ENCODE data around the gene SLC7A1. TPM values are rescaled to one million over a fixed set of nuclear protein-coding genes. Genes with fewer than 3 reads are reported as not detected.

The SLC7A1 gene
- total and polyA plus RNA-seq, 7 donors = 2.4 to 25.6 (median 15.0) TPM

DNA sequence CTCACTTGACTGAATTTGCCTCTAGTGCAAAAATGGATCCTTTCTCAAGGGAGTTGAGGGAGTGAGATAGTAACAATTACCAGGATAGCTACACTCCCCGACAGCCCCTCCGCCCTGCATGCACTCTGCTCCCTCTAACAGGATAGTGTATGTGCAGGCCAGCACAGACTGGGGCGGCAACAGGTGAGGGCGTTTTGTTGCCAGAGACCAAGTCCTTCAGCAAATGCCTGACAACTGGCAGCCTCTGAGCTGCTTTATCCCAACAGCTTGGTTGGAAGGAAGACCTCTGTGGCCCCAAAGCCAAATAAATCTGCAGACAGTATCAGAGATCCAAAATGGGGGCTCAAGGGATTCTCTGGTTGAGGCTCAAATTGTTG, 86.6 kb downstream of the SLC7A1 start:
- WGBS, 2 donors = 76 to 93% methylated on average over 4 of the region's 4 CpGs
- H3K27me3 ChIP-seq = no peaks in the 10 kb centered on the region
- intact Hi-C loops (cut with DNase I) = loop anchor here (1.0 to 2.0 kb wide), 3 partner anchors 86 to 604 kb away; partner anchors contain the start of genes SLC7A1 and UBL3
- peaks cover 0 to 34% (median 28%) of the 10 kb centered on the region in 4 donors for H3K4me1 ChIP-seq
- H3K27ac ChIP-seq = peak overlapping the region in 2 of 4 donors; percentile 12 to 58
- no peak overlapping the region for H3K4me3 ChIP-seq
- peaks cover 0 to 8% (median 5%) of the 10 kb centered on the region in 4 donors for H3K36me3 ChIP-seq
- no peak for DNase-seq
- no peaks in the 10 kb centered on the region for H3K9me3 ChIP-seq
- TF ChIP-seq EP300 (IDR thresholded peaks at IDR 0.05) = no peak
- TF ChIP-seq CTCF (IDR thresholded peaks at IDR 0.05) = no peak
- no peak for TF ChIP-seq POLR2A (IDR thresholded peaks at IDR 0.05)
- TF ChIP-seq POLR2AphosphoS5 (IDR thresholded peaks at IDR 0.05) = no peak

DNA sequence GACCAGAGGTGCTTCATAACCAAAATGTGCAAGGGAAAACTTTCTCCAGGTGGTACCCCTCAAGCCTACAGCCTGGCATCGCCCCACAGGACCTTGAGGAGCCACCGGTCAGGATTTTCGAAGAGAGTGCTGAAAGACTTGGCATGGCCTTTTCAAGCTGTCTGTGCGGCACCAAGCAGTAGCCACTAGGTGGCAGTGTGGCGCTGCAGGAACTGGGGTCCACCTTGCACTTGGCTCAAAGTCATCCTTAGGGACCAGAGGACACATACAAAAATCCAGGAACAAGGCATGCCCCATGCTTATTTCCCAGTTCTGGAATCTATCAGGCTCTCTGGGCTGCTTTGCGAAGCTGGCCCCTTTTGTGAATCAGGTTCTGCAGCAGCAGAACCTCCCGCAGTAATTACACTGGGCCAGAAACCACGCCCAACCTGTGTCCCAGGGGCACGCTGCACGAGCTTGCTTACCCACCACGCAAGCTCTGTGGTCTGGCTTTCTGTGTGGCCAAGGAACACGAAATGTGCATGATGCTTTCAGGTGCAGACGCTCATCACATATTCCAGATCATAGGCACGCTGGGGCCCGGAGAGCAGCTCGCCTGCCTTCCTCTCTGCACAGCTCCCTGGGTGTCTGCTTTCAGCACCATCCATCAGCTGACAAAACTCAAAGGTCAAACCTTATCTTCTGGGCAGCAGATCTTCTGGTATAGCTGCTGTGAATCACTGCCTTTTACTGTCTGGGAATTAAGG, 87.2 kb downstream of the SLC7A1 start:
- intact Hi-C loops (cut with DNase I) = loop anchor here (1.0 to 2.0 kb wide), 3 partner anchors 86 to 605 kb away; partner anchors contain the start of genes SLC7A1 and UBL3
- TF ChIP-seq EP300 (IDR thresholded peaks at IDR 0.05) = no peak
- peak; percentile 86 to 98 (median 94) for TF ChIP-seq CTCF (IDR thresholded peaks at IDR 0.05)
- no peak for TF ChIP-seq POLR2A (IDR thresholded peaks at IDR 0.05)
- peak in 3 of 4 donors; percentile 41 to 73 (median 65) for TF ChIP-seq POLR2AphosphoS5 (IDR thresholded peaks at IDR 0.05)
- H3K27ac ChIP-seq = peak overlapping the region in 2 of 4 donors; percentile 12 to 58
- H3K4me1 ChIP-seq = peaks cover 0 to 34% (median 28%) of the 10 kb centered on the region in 4 donors
- peak; percentile 93 for DNase-seq
- WGBS, 2 donors = 43 to 51% methylated on average over 16 of the region's 16 CpGs
- H3K27me3 ChIP-seq = no peaks in the 10 kb centered on the region
- peaks cover 0 to 3% (median under 1%) of the 10 kb centered on the region in 4 donors for H3K36me3 ChIP-seq
- no peak overlapping the region for H3K4me3 ChIP-seq
- no peaks in the 10 kb centered on the region for H3K9me3 ChIP-seq

GRCh38 chr13:29507356-29507755, 88.1 kb downstream of the SLC7A1 start:
- Histone ChIP-seq H3K27ac (peak overlapping the region in 2 of 4 donors; percentile 6 to 58), H3K4me3 (no peak overlapping the region), H3K4me1 (peaks cover 0 to 34% (median 28%) of the 10 kb centered on the region in 4 donors), H3K27me3 (no peaks in the 10 kb centered on the region), H3K36me3 (no peaks in the 10 kb centered on the region), H3K9me3 (no peaks in the 10 kb centered on the region)
- intact Hi-C loops (cut with DNase I) = no loop called here
- DNase-seq = no peak
- TF ChIP-seq EP300 (IDR thresholded peaks at IDR 0.05) (no peak), CTCF (IDR thresholded peaks at IDR 0.05) (no peak), POLR2AphosphoS5 (IDR thresholded peaks at IDR 0.05) (peak in 1 of 4 donors; percentile 16)
- 64 to 74% methylated on average over 14 of the region's 14 CpGs for WGBS, 2 donors

DNA sequence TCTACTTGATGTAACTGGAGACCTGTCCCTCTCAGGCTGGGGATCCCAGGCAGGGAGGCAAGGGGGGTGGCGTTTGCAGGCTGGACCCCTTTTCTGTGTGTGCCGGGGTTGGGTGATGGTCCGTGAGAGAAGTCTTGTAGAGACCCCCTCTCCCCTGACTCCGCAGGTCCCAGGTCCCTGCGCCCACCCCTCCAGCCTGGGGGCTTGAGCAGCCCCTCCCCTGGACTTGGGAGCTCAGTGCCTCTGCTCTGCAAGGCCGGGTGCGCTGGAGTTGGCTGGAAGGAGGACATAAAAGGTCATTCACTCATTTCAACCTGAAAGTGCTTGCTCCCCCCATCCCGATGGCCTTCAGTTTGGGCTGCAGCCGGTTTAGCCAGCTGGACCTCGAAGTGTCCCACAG, 89.5 kb downstream of the SLC7A1 start:
- WGBS, 2 donors = 71 to 86% methylated on average over 10 of the region's 10 CpGs
- intact Hi-C loops (cut with DNase I) = no loop called here

More for the DNA sequence above, 89.5 kb downstream of the SLC7A1 start:
- Histone ChIP-seq H3K4me1 (peaks cover 0 to 20% (median 16%) of the 10 kb centered on the region in 4 donors), H3K27ac (no peak overlapping the region), H3K27me3 (no peaks in the 10 kb centered on the region), H3K9me3 (no peaks in the 10 kb centered on the region), H3K4me3 (no peak overlapping the region), H3K36me3 (no peaks in the 10 kb centered on the region)
- no peak for DNase-seq
- TF ChIP-seq CTCF (IDR thresholded peaks at IDR 0.05) = no peak
- TF ChIP-seq EP300 (IDR thresholded peaks at IDR 0.05) = no peak
- no peak for TF ChIP-seq POLR2A (IDR thresholded peaks at IDR 0.05)
- no peak for TF ChIP-seq POLR2AphosphoS5 (IDR thresholded peaks at IDR 0.05)

All from sigmoid colon (tissue), 7 donors.